Aorta (tissue), 5 donors: ENCODE results near the gene FNTB. TPM values are rescaled to one million over a fixed set of nuclear protein-coding genes. Genes with fewer than 3 reads are reported as not detected.

Experiments used
- ATAC-seq: fragments of 200-7000 bp; cut with Tn5 transposase; one replicate; pipeline ENCODE4 v1.9.1; 2022; ENCODE audit warnings: moderate library complexity; ENCODE audit not compliant: low FRiP score
- DNase-seq, 2 donors: peaks; one replicate each; pipeline ENCODE4 v3.0.0-alpha.2; 2020
- H3K27ac ChIP-seq, 2 donors: one replicate each; pipeline ENCODE4 v1.5.1; 2013; ENCODE audit warnings: low read length in 2 of 2, mild to moderate bottlenecking in 2 of 2, moderate library complexity in 2 of 2, control low read depth in 1 of 2, inconsistent platforms in 1 of 2, low read depth in 1 of 2
- H3K27me3 ChIP-seq, 2 donors: one replicate each; pipeline ENCODE4 v1.6.1; 2013; ENCODE audit warnings: control low read depth in 1 of 2, low read length in 1 of 2, mild to moderate bottlenecking in 1 of 2, moderate library complexity in 1 of 2; ENCODE audit not compliant: insufficient read depth in 2 of 2, control insufficient read depth in 1 of 2
- H3K36me3 ChIP-seq, 2 donors: one replicate each; pipeline ENCODE4 v1.6.1; 2013; ENCODE audit warnings: control low read depth in 1 of 2, low read length in 1 of 2, mild to moderate bottlenecking in 1 of 2; ENCODE audit not compliant: insufficient read depth in 2 of 2, control insufficient read depth in 1 of 2
- H3K4me1 ChIP-seq, 2 donors: one replicate each; pipeline ENCODE4 v1.6.1; 2013; ENCODE audit warnings: low read length in 2 of 2, control low read depth in 1 of 2, mild to moderate bottlenecking in 1 of 2, moderate library complexity in 1 of 2; ENCODE audit not compliant: insufficient read depth in 2 of 2, control insufficient read depth in 1 of 2
- H3K4me3 ChIP-seq, 2 donors: one replicate each; pipeline ENCODE4 v1.5.1; 2013; ENCODE audit warnings: low read length in 2 of 2, control low read depth in 1 of 2, mild to moderate bottlenecking in 1 of 2
- H3K9me3 ChIP-seq: one replicate; pipeline ENCODE4 v1.6.1; 2013; ENCODE audit warnings: mild to moderate bottlenecking, low read length; ENCODE audit not compliant: control insufficient read depth
- WGBS, 2 donors: extraction: QIAGEN DNeasy Blood & Tissue Kit; methylation state at CpG; one replicate each; pipeline ENCODE4 v1.1.7; 2013; 5-methylcytosine and 5-hydroxymethylcytosine counted together
- intact Hi-C, 2 donors: fragments of 100-400 bp; cut with DNase I; formaldehyde crosslinking; loops; one replicate each; pipeline versions ENCODE4 v1.14.2 to v1.15.0; 2022
- polyA plus RNA-seq, 2 donors: library from polyadenylated mRNA; stranded (reverse); fragments of 200-250 nt; gene quantifications; one replicate each; pipeline ENCODE4 v1.2.3, GENCODE V29; 2013
- total RNA-seq, 2 donors: library from RNA; stranded (reverse); fragmentation: NEBNext Ultra II Directional; extraction: Animal tissue kit (Norgen Biotek cat#: 25700); gene quantifications; one replicate each; pipeline ENCODE4 v1.2.1, GENCODE V29; 2021
- donor health status: healthy with polysubstance abuse.
- donor health status: Bipolar disorder and iron deficiency.
- donor health status: DM: no; HTN: no; CAD: no.
- donor health status: DM: no; HTN: no; CAD: no.
- donor health status: DM: yes; HTN: yes; CAD: no.

FNTB gene
- total and polyA plus RNA-seq, 4 donors, result 4.4 to 22.5 (median 10.7) TPM

DNA sequence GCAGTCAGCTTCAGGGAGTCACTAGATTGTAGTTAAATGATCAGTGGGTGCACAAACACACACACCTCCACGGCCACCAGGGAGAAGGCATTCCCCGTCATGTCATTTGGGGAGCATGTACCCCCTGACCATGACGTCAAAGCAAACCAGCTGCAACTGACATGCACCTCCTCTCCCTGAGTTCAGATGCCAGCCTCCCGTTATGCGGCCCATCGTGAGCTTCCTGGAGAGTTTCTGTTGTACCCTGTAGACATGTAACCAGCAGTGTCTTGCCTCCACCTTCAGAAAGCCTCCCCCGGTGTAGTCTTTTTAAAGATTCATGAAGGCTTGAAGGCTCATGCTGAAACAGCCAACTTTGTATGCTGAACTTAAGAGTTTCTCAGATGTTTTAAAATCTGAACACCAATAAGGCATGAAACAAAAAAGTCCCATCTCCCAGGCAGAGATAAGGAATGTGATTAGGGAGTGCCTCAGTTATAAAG lies 54.8 kb downstream of the FNTB start:
- no peak for DNase-seq
- H3K9me3 ChIP-seq, result no peaks in the 10 kb centered on the region
- H3K36me3 ChIP-seq, result peaks cover 0 to 7% of the 10 kb centered on the region in 2 donors
- 94 to 99% methylated on average over 7 of the region's 7 CpGs for WGBS, 2 donors
- no peak overlapping the region for H3K4me3 ChIP-seq
- ATAC-seq, result no peak
- H3K27me3 ChIP-seq, result no peaks in the 10 kb centered on the region
- intact Hi-C loops, result no loop called here
- H3K4me1 ChIP-seq, result no peaks in the 10 kb centered on the region
- H3K27ac ChIP-seq, result no peak overlapping the region

- Histone ChIP-seq H3K4me1 (no peaks in the 10 kb centered on the region), H3K27me3 (no peaks in the 10 kb centered on the region), H3K27ac (no peak overlapping the region), H3K9me3 (no peaks in the 10 kb centered on the region), H3K4me3 (no peak overlapping the region), H3K36me3 (peaks cover 0 to 7% of the 10 kb centered on the region in 2 donors)
- WGBS, 2 donors, result 91 to 94% methylated on average over 3 of the region's 3 CpGs
- no peak for ATAC-seq
- DNase-seq, result no peak
- intact Hi-C loops, result no loop called here
These were observed 55.6 kb downstream of the FNTB start for GRCh38 chr14:65042296-65042695.

DNA sequence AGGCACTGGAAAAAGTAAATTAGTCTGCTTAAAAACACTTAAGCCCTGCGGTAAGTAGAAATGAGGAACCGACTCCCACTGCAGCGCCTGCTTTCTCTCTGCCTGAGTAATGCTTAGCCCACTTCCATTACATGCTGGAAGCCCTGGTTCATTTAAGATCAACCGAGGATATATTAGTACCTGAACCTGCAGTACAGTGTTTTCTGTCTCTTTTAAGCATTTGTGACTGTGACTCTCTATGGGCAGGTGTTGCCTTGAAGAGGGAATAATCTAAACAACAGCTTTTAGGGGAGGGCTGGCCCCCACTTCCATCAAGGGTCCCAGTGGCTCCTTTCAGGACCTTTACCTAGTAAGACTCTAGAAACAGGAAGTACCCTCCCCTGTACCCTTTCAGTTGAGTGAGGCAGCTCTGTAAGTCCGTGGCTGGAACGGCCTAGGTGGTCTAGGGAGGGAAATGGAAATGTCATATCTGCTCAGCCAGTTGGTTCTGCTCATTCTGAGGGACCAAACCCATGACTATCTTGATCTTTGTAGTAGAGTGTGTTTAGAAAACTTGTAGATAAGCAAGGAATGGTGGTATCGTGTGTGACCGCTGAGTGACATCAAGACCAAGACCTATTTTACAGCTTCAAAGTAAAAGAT lies 56.2 kb downstream of the FNTB start:
- Histone ChIP-seq H3K4me3 (no peak overlapping the region), H3K27me3 (no peaks in the 10 kb centered on the region), H3K9me3 (no peaks in the 10 kb centered on the region), H3K27ac (no peak overlapping the region), H3K36me3 (peaks cover 0 to 7% of the 10 kb centered on the region in 2 donors), H3K4me1 (no peaks in the 10 kb centered on the region)
- 84 to 85% methylated on average over 8 of the region's 8 CpGs for WGBS, 2 donors
- intact Hi-C loops, result no loop called here
- no peak for ATAC-seq
- peak in 1 of 2 donors; percentile 66 for DNase-seq

DNA sequence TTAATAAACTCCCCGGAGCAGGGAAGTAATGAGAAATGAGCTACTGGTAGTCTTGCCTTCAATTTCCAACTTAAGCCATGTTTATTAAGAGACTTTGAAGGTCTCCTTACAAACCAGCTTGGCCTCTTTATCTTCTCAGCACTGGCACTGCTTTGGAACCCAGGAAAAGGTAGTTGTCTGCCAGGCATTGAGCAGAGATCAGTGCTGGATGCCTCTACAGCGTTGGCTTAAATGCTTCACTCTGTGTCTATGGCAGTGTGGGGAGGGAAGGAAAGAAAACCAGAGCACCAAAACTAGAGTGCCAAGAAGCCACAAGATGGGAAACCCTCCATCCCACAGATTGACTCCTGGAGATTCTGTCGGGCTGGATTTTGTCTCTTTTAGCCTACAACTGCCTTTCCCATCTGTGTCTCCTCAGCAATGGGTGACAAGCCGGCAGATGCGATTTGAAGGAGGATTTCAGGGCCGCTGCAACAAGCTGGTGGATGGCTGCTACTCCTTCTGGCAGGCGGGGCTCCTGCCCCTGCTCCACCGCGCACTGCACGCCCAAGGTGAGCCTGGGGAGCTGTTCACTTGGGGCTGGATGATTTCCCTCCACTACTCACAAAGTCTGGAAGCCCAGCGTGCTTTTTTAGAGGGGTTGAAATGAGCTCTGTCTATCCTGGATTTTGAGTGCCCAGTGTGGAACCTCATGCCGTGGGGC lies 57.3 kb downstream of the FNTB start:
- Histone ChIP-seq H3K36me3 (peaks cover 0 to 7% of the 10 kb centered on the region in 2 donors), H3K27ac (no peak overlapping the region), H3K9me3 (no peaks in the 10 kb centered on the region), H3K27me3 (no peaks in the 10 kb centered on the region), H3K4me3 (no peak overlapping the region), H3K4me1 (no peaks in the 10 kb centered on the region)
- 88 to 90% methylated on average over 12 of the region's 12 CpGs for WGBS, 2 donors
- no peak for ATAC-seq
- no peak for DNase-seq
- intact Hi-C loops, result no loop called here

- H3K9me3 ChIP-seq, result no peaks in the 10 kb centered on the region
- H3K27ac ChIP-seq, result no peak overlapping the region
- H3K27me3 ChIP-seq, result no peaks in the 10 kb centered on the region
- no peaks in the 10 kb centered on the region for H3K4me1 ChIP-seq
- ATAC-seq, result no peak
- no peak overlapping the region for H3K4me3 ChIP-seq
- H3K36me3 ChIP-seq, result peaks cover 0 to 7% of the 10 kb centered on the region in 2 donors
- DNase-seq, result peak in 1 of 2 donors; percentile 75
- WGBS, 2 donors, result 95 to 96% methylated on average over 9 of the region's 9 CpGs
- intact Hi-C loops, result no loop called here
These were observed 57.9 kb downstream of the FNTB start for GRCh38 chr14:65044596-65044959.

GRCh38 chr14:65045006-65045405 lies 58.3 kb downstream of the FNTB start:
- DNase-seq, result no peak
- intact Hi-C loops, result no loop called here
- ATAC-seq, result no peak
- no peak overlapping the region for H3K4me3 ChIP-seq
- WGBS, 2 donors, result 94% methylated on average over 5 of the region's 5 CpGs
- H3K27me3 ChIP-seq, result no peaks in the 10 kb centered on the region
- H3K9me3 ChIP-seq, result no peaks in the 10 kb centered on the region
- H3K36me3 ChIP-seq, result peaks cover 0 to 7% of the 10 kb centered on the region in 2 donors
- H3K4me1 ChIP-seq, result no peaks in the 10 kb centered on the region
- no peak overlapping the region for H3K27ac ChIP-seq

DNA sequence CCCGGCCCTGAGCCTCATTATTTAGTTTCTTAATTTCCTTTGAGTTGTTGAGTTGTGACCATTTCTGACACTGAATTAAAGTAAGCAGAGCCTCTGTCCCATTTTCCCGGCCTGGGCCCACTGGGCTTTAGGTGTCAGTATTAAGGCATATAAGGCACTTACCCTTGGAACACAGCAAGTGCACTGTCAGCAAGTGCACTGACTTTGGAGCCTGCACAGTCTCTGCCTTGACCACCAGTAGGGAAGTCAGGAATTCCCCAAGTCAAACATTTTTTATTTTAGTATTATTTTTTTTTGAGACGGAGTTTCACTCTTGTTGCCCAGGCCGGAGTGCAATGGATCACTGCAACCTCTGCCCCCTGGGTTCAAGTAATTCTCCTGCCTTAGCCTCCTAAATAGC lies 59.0 kb downstream of the FNTB start:
- intact Hi-C loops, result no loop called here
- ATAC-seq (no peak), DNase-seq (no peak)
- Histone ChIP-seq H3K36me3 (peaks cover 0 to 7% of the 10 kb centered on the region in 2 donors), H3K4me3 (no peak overlapping the region), H3K27me3 (no peaks in the 10 kb centered on the region), H3K4me1 (no peaks in the 10 kb centered on the region), H3K27ac (no peak overlapping the region), H3K9me3 (no peaks in the 10 kb centered on the region)
- WGBS, 2 donors, result 92 to 95% methylated on average over 4 of the region's 4 CpGs

DNA sequence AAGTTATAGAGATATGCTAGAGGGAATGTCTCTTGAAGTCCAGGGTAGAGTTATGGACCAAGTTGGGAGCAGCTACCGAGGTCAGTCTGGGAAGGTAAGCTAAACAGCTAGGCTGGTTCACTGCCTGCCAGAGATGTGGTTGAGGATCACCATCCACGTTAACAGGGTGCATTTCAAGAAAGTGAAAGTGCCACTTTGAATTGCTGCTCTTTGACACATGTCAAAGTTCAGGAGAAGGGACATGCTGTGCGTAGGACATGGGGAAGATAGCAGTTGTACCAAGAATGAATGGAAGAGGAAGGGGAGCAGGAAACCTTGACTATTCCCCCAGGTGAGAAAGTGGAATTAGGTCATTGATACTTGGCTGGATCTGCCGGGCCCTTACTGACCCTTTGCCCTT lies 66.1 kb downstream of the FNTB start:
- 81 to 82% methylated on average over 4 of the region's 4 CpGs for WGBS, 2 donors
- DNase-seq (no peak), ATAC-seq (no peak)
- Histone ChIP-seq H3K4me1 (no peaks in the 10 kb centered on the region), H3K27me3 (no peaks in the 10 kb centered on the region), H3K9me3 (no peaks in the 10 kb centered on the region), H3K36me3 (peaks cover 0 to 4% of the 10 kb centered on the region in 2 donors), H3K27ac (no peak overlapping the region), H3K4me3 (no peak overlapping the region)
- intact Hi-C loops, result no loop called here

GRCh38 chr14:65053466-65053865 lies 66.8 kb downstream of the FNTB start:
- intact Hi-C loops, result no loop called here
- no peaks in the 10 kb centered on the region for H3K27me3 ChIP-seq
- no peaks in the 10 kb centered on the region for H3K4me1 ChIP-seq
- no peak overlapping the region for H3K27ac ChIP-seq
- ATAC-seq, result no peak
- no peaks in the 10 kb centered on the region for H3K9me3 ChIP-seq
- no peak overlapping the region for H3K4me3 ChIP-seq
- no peak for DNase-seq
- peaks cover 0 to 4% of the 10 kb centered on the region in 2 donors for H3K36me3 ChIP-seq
- 89 to 91% methylated on average over 3 of the region's 3 CpGs for WGBS, 2 donors
